GM23338 (cell line): ENCODE data around the gene SP2. TPM values are rescaled to one million over a fixed set of nuclear protein-coding genes. Genes with fewer than 3 reads are reported as not detected.

ENCODE experiments used
- ATAC-seq: fragments of 200-7000 bp; cut with Tn5 transposase; 3 replicates; pipeline ENCODE4 v1.9.1; 2020
- DNase-seq: peaks from one replicate; pipeline ENCODE4 v3.0.0-alpha.2; 2015; ENCODE audit warnings: low spot score
- H2AFZ ChIP-seq: fragments of 200-600 bp; sonication (generic); 2 replicates; pipeline ENCODE4 v1.8.0; 2016; ENCODE audit warnings: antibody characterized with exemption, mild to moderate bottlenecking, moderate library complexity
- H3F3A ChIP-seq: fragments of 200-600 bp; sonication (generic); replicated peaks from 2 replicates; pipeline ENCODE4 v1.8.0; 2017; ENCODE audit warnings: antibody characterized with exemption, mixed run types, low read depth
- H3K27ac ChIP-seq: fragments of 200-600 bp; sonication (generic); 2 replicates; pipeline ENCODE4 v1.6.1; 2016; ENCODE audit warnings: low read depth
- H3K27me3 ChIP-seq: fragments of 200-600 bp; sonication (generic); 2 replicates; pipeline ENCODE4 v1.8.0; 2016; ENCODE audit warnings: mild to moderate bottlenecking, mixed run types, moderate library complexity; ENCODE audit not compliant: insufficient read depth
- H3K36me3 ChIP-seq: fragments of 200-600 bp; sonication (generic); 2 replicates; pipeline ENCODE4 v1.8.0; 2016; ENCODE audit warnings: mild to moderate bottlenecking; ENCODE audit not compliant: insufficient read depth
- H3K4me1 ChIP-seq: fragments of 200-600 bp; sonication (generic); 2 replicates; pipeline ENCODE4 v1.8.0; 2016; ENCODE audit warnings: mild to moderate bottlenecking, moderate library complexity; ENCODE audit not compliant: insufficient read depth
- H3K4me2 ChIP-seq: fragments of 200-600 bp; sonication (generic); 2 replicates; pipeline ENCODE4 v1.7.1; 2017; ENCODE audit warnings: mixed run types
- H3K4me3 ChIP-seq: fragments of 200-600 bp; sonication (generic); 2 replicates; pipeline ENCODE4 v1.6.1; 2016; ENCODE audit warnings: mixed run types
- H3K79me2 ChIP-seq: fragments of 200-600 bp; sonication (generic); replicated peaks from 2 replicates; pipeline ENCODE4 v1.8.0; 2017; ENCODE audit warnings: mild to moderate bottlenecking; ENCODE audit not compliant: insufficient read depth
- H3K9me2 ChIP-seq: fragments of 200-600 bp; sonication (generic); 2 replicates; pipeline ENCODE4 v1.8.0; 2017; ENCODE audit not compliant: insufficient read depth
- H4K20me1 ChIP-seq: fragments of 200-600 bp; sonication (generic); replicated peaks from 2 replicates; pipeline ENCODE4 v1.8.0; 2017; ENCODE audit warnings: mild to moderate bottlenecking; ENCODE audit not compliant: insufficient read depth
- H3K27ac Mint-ChIP-seq: 2 replicates; pipeline ENCODE4 v1.8.0; 2020; ENCODE audit warnings: inconsistent platforms, mild to moderate bottlenecking, moderate library complexity, mixed read lengths
- H3K27me3 Mint-ChIP-seq: 3 replicates; pipeline ENCODE4 v1.8.0; 2022; ENCODE audit warnings: low read depth, mild to moderate bottlenecking, moderate library complexity, mixed read lengths, inconsistent platforms; ENCODE audit not compliant: insufficient read depth, poor library complexity
- H3K36me3 Mint-ChIP-seq: 3 replicates; pipeline ENCODE4 v1.8.0; 2021; ENCODE audit warnings: low read depth, mild to moderate bottlenecking, inconsistent platforms, moderate library complexity, mixed read lengths
- H3K4me1 Mint-ChIP-seq: 3 replicates; pipeline ENCODE4 v1.8.0; 2020; ENCODE audit warnings: mild to moderate bottlenecking, inconsistent platforms, mixed read lengths
- H3K4me3 Mint-ChIP-seq: 3 replicates; pipeline ENCODE4 v1.8.0; 2021; ENCODE audit warnings: moderate library complexity, mild to moderate bottlenecking, inconsistent platforms, mixed read lengths
- H3K9me3 Mint-ChIP-seq: 3 replicates; pipeline ENCODE4 v1.8.0; 2020; ENCODE audit warnings: moderate library complexity, mild to moderate bottlenecking, inconsistent platforms, mixed read lengths
- EZH2 ChIP-seq: fragments of 200-600 bp; sonication (generic); IDR thresholded peaks from one replicate; pipeline ENCODE4 v1.8.0; 2017; ENCODE audit warnings: antibody characterized with exemption, mild to moderate bottlenecking, low read depth; ENCODE audit not compliant: unreplicated experiment
- EZH2phosphoT487 ChIP-seq: fragments of 200-600 bp; sonication (generic); IDR thresholded peaks from one replicate; pipeline ENCODE4 v1.8.1; 2018; ENCODE audit warnings: antibody characterized with exemption; ENCODE audit not compliant: unreplicated experiment
- ZNF114 ChIP-seq: fragments of 250-450 bp; sonication (Bioruptor Pico); IDR thresholded peaks from 2 replicates; pipeline ENCODE4 v1.5.0; 2020; ENCODE audit warnings: mild to moderate bottlenecking, moderate library complexity
- ZNF331 ChIP-seq: fragments of 250-450 bp; sonication (Bioruptor Pico); IDR thresholded peaks from 2 replicates; pipeline ENCODE4 v1.5.0; 2020; ENCODE audit warnings: low read depth, mild to moderate bottlenecking, moderate library complexity
- polyA plus RNA-seq: library from polyadenylated mRNA; unstranded; fragments of >200 nt; fragmentation: Nextera tagmentation; extraction: Ambion mirVana; gene quantifications from 2 replicates; pipeline ENCODE4 v1.2.1, GENCODE V29; 2016
- total RNA-seq: library from RNA; depleted of rRNA; stranded (reverse); fragments of >200 nt; shearing (Covaris generic); gene quantifications from 2 replicates; pipeline ENCODE4 v1.2.3, GENCODE V29; 2014
- TF ChIP-seq, protein P1 (sequence below): IDR thresholded peaks from one replicate; pipeline ENCODE4 v1.6.1; 2018; ENCODE audit warnings: antibody characterized with exemption; ENCODE audit not compliant: unreplicated experiment
- TF ChIP-seq, protein P2 (sequence below): fragments of 250-450 bp; sonication (Bioruptor Pico); IDR thresholded peaks from 2 replicates; pipeline ENCODE4 v1.5.0; 2020; ENCODE audit warnings: mild to moderate bottlenecking, moderate library complexity

The SP2 gene
- total and polyA plus RNA-seq, 2 experiments from 2014 or later = 6.0 to 12.9 TPM

DNA sequence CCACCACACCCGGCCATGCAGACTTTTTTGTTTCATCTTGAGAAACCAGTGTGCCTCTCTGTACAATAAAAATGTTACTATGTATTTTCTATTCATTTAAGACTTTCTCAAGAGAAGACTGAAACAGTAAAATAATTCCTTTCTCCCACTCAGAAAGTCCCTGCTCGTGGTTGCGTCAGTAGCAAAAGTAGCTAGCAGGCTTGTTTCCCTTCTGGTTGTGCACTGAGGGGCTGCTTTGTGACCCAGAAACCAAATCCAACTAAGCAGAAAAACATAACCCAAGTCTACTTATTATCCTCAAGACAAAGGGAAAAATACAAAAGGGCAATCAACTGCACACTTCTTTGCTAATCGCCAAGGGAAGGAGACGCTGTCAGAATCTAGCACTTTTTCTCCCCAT, 41.9 kb downstream of the SP2 start:
- Mint-ChIP-seq H3K27me3 (peaks cover 28% of the 10 kb centered on the region), H3K4me1 (peaks cover 10% of the 10 kb centered on the region), H3K36me3 (peaks cover 6% of the 10 kb centered on the region; the same call in 2 of the 3 replicates), H3K27ac (no peak overlapping the region), H3K4me3 (no peak overlapping the region), H3K9me3 (peaks cover 13% of the 10 kb centered on the region; the same call in 2 of the 3 replicates)
- ATAC-seq (no peak), DNase-seq (no peak)
- H3K4me1 ChIP-seq = peaks cover 9% of the 10 kb centered on the region; the same call in 1 of the 2 replicates
- no peaks in the 10 kb centered on the region for H3K79me2 ChIP-seq
- H3F3A ChIP-seq = no peaks in the 10 kb centered on the region
- H3K27ac ChIP-seq = no peak overlapping the region
- no peak overlapping the region for H3K4me2 ChIP-seq
- TF ChIP-seq, protein P1, sequence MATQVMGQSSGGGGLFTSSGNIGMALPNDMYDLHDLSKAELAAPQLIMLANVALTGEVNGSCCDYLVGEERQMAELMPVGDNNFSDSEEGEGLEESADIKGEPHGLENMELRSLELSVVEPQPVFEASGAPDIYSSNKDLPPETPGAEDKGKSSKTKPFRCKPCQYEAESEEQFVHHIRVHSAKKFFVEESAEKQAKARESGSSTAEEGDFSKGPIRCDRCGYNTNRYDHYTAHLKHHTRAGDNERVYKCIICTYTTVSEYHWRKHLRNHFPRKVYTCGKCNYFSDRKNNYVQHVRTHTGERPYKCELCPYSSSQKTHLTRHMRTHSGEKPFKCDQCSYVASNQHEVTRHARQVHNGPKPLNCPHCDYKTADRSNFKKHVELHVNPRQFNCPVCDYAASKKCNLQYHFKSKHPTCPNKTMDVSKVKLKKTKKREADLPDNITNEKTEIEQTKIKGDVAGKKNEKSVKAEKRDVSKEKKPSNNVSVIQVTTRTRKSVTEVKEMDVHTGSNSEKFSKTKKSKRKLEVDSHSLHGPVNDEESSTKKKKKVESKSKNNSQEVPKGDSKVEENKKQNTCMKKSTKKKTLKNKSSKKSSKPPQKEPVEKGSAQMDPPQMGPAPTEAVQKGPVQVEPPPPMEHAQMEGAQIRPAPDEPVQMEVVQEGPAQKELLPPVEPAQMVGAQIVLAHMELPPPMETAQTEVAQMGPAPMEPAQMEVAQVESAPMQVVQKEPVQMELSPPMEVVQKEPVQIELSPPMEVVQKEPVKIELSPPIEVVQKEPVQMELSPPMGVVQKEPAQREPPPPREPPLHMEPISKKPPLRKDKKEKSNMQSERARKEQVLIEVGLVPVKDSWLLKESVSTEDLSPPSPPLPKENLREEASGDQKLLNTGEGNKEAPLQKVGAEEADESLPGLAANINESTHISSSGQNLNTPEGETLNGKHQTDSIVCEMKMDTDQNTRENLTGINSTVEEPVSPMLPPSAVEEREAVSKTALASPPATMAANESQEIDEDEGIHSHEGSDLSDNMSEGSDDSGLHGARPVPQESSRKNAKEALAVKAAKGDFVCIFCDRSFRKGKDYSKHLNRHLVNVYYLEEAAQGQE = no peak
- no peak for TF ChIP-seq EZH2phosphoT487
- no peak for TF ChIP-seq EZH2
- TF ChIP-seq ZNF331 (CRISPR knock-in tag) = no peak
- TF ChIP-seq, protein P2, sequence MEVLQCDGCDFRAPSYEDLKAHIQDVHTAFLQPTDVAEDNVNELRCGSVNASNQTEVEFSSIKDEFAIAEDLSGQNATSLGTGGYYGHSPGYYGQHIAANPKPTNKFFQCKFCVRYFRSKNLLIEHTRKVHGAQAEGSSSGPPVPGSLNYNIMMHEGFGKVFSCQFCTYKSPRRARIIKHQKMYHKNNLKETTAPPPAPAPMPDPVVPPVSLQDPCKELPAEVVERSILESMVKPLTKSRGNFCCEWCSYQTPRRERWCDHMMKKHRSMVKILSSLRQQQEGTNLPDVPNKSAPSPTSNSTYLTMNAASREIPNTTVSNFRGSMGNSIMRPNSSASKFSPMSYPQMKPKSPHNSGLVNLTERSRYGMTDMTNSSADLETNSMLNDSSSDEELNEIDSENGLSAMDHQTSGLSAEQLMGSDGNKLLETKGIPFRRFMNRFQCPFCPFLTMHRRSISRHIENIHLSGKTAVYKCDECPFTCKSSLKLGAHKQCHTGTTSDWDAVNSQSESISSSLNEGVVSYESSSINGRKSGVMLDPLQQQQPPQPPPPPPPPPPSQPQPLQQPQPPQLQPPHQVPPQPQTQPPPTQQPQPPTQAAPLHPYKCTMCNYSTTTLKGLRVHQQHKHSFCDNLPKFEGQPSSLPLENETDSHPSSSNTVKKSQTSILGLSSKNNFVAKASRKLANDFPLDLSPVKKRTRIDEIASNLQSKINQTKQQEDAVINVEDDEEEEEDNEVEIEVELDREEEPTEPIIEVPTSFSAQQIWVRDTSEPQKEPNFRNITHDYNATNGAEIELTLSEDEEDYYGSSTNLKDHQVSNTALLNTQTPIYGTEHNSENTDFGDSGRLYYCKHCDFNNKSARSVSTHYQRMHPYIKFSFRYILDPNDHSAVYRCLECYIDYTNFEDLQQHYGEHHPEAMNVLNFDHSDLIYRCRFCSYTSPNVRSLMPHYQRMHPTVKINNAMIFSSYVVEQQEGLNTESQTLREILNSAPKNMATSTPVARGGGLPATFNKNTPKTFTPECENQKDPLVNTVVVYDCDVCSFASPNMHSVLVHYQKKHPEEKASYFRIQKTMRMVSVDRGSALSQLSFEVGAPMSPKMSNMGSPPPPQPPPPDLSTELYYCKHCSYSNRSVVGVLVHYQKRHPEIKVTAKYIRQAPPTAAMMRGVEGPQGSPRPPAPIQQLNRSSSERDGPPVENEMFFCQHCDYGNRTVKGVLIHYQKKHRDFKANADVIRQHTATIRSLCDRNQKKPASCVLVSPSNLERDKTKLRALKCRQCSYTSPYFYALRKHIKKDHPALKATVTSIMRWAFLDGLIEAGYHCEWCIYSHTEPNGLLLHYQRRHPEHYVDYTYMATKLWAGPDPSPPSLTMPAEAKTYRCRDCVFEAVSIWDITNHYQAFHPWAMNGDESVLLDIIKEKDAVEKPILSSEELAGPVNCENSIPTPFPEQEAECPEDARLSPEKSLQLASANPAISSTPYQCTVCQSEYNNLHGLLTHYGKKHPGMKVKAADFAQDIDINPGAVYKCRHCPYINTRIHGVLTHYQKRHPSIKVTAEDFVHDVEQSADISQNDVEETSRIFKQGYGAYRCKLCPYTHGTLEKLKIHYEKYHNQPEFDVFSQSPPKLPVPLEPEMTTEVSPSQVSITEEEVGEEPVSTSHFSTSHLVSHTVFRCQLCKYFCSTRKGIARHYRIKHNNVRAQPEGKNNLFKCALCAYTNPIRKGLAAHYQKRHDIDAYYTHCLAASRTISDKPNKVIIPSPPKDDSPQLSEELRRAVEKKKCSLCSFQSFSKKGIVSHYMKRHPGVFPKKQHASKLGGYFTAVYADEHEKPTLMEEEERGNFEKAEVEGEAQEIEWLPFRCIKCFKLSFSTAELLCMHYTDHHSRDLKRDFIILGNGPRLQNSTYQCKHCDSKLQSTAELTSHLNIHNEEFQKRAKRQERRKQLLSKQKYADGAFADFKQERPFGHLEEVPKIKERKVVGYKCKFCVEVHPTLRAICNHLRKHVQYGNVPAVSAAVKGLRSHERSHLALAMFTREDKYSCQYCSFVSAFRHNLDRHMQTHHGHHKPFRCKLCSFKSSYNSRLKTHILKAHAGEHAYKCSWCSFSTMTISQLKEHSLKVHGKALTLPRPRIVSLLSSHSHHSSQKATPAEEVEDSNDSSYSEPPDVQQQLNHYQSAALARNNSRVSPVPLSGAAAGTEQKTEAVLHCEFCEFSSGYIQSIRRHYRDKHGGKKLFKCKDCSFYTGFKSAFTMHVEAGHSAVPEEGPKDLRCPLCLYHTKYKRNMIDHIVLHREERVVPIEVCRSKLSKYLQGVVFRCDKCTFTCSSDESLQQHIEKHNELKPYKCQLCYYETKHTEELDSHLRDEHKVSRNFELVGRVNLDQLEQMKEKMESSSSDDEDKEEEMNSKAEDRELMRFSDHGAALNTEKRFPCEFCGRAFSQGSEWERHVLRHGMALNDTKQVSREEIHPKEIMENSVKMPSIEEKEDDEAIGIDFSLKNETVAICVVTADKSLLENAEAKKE (CRISPR knock-in tag) = no peak
- TF ChIP-seq ZNF114 (CRISPR knock-in tag) = no peak
- no peak overlapping the region for H2AFZ ChIP-seq
- H3K4me3 ChIP-seq = no peak overlapping the region
- no peaks in the 10 kb centered on the region for H3K36me3 ChIP-seq
- H3K9me2 ChIP-seq = peaks cover 4% of the 10 kb centered on the region; the same call in 1 of the 2 replicates
- no peaks in the 10 kb centered on the region for H4K20me1 ChIP-seq
- H3K27me3 ChIP-seq = peaks cover 16% of the 10 kb centered on the region
